GM21367 (cell line): Measurements from ENCODE around the gene SPEN.
"Not testable (repeated sequence)": the region's sequence is repeated elsewhere in the genome, so short reads cannot be mapped to it uniquely, and the experiment has no call there.

Experiments used
- ATAC-seq: cut with Tn5 transposase; IDR thresholded peaks from one replicate; pipeline ENCODE4 v1.9.1; 2021; ENCODE audit not compliant: unreplicated experiment

The SPEN gene

DNA sequence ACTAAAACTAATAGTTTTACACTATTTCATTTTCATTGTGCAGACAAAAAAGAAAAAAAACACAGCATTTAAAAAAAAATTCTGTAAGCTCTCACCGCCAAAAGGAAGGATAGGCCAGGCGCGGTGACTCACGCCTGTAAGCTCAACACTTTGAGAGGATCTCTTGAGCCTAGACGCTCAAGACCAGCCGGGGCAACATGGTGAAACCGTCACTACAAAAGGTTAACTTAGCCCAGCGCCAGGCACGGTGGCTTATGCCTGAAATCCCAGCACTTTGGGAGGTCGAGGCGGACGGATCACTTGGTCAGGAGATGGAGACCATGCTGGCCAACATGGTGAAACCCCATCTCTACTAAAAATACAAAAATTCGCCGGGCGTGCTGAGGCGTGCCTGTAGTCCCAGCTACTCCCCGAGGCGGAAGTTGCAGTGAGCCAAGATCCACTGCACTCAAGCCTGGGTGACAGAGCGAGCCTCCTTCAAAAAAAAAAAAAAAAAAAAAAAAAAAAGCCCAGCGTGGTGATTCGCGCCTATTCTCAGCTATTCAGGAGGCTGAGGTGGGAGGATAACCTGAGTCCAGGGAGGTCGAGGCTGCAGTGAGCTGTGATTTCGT is 14.3 kb upstream of the SPEN start:
- no peak for ATAC-seq

DNA sequence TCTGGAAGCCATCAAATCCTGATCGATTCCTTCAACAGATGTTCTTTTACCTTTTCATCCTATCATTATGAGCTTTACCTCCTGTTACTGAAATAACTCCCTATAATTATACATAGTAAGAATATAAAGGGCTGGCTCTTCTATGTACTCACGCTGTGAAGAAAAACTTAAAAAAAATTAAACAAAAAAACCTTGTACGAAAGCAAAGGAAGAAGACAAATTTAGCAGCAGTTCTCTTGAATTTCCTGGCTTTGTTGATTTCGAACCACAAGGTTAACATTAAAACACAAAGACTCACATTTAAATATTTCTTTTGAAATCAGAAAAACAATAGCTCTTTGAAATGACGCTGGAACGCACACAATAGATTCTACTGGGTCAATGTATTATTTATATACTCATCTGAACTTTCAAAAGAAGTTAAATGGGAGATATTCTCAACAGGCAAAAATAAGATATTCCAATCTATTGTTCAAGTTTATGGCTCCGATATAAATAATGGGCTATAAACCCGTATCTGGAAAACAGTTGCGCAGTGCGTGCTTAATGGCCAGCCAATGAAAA is 13.6 kb upstream of the SPEN start:
- ATAC-seq = no peak

DNA sequence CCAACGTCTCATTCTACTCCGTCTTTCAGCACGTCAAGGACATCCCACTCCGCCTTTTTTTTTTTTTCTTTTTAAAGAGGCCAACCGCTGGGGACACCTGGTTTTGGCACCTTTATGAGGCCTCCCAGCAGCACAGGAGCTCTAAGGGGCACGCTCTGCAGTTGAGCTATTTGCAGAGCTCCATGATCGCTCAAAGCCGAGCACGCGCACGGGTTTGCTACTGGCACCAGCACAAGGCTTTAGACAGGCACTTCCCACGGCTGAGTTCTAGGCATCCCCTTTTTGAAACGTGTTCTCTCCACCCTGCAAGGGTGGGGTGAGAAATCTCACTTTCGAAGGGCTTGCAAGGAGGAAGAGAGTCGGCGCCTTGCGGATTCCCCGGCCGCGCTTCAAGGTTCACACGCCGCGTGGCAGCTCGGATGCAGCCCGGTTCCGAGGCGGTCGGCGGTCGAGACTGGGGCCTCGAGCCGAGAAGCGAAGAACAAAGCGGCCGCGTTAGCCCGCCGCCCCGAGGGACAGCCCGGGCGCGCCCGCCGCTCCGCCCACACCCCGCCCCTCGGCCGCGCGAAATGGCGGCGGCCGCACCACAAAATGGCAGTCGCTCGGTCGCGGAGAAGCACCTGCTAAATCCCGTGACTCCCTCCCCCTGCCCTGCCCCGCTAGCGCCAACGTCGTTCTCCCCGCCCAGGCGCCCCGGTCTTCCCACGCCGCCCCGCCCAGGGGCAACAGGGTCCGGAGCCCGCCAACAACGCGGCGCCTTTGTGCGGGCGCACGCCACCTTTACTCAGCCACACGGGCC is 12.9 kb upstream of the SPEN start:
- ATAC-seq = peak; percentile 42

DNA sequence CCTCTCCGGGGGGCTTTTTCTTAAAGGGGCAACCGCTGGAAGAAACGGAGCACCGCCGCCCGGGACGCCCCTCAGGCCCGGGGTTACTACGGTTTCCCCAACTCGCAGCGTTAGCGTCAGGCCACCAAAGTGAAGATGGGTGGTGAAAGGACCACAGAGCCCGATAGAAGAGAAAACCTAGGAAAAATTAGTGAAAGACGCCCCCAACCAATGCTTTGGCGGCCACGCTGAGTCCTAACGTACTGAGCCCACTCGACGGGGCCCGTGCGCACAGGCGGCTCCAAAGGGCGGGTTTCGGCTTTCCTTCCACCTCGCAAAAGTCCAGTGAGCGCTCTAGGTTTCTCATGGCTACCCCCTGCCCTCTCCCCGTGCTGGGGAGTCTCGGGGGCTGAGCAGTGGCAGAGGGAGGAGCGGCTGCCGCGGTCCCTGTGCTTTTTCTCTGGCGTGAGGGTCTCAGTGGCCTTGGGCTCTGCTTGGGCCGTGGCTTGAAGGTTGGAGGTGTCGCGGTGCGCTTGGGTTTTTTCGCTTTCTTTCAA is 12.2 kb upstream of the SPEN start:
- ATAC-seq = no peak

DNA sequence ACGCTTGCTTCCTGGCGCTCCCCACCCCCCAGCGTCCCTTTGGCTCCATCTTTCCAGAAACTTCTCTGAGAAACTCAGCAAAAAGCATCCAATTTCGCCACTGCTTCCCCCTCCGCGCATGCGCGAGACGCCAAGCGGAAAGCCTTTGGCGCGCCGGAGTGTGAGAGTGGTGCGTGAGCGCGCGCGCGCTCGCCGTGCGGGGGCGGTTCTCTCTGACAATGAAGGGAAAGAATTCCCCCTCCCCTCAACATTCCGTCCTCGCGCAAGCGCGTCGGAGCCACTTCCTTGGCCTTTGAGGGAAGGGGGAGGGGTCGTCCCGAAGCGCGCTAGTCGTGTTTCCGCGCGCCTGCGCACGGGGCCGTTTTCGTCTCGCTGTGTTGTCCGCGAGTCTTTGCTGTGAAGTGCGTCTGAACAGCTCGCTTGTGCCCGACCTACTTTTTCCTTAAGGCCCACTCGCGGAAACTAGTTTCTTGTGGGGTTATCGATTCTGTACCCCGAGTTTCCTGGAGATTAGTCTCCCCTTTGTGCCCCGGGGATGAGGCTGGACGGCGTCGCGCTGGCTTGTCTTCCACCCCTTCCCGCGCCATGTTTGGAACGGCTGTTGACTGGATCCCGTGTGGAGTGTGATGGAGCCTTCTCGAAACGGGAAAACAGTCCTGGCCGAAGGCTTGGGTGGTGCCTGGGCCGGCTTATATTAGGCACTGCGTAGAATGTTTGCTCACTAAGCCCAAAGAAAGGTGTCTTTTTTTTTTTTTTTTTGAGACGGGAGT is 11.6 kb upstream of the SPEN start:
- ATAC-seq = peak; percentile 34

DNA sequence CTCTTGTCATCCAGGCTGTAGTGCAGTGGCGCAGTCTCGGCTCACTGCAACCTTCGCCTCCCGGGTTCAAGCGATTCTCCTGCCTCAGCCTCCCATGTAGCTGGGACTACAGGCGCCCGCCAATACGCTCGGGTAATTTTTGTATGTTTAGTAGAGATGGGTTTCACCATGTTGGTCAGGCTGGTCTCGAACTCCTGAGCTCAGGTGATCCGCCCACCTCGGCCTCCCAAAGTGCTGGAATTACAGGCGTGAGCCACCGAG is 11.1 kb upstream of the SPEN start:
- not testable (repeated sequence) for ATAC-seq

DNA sequence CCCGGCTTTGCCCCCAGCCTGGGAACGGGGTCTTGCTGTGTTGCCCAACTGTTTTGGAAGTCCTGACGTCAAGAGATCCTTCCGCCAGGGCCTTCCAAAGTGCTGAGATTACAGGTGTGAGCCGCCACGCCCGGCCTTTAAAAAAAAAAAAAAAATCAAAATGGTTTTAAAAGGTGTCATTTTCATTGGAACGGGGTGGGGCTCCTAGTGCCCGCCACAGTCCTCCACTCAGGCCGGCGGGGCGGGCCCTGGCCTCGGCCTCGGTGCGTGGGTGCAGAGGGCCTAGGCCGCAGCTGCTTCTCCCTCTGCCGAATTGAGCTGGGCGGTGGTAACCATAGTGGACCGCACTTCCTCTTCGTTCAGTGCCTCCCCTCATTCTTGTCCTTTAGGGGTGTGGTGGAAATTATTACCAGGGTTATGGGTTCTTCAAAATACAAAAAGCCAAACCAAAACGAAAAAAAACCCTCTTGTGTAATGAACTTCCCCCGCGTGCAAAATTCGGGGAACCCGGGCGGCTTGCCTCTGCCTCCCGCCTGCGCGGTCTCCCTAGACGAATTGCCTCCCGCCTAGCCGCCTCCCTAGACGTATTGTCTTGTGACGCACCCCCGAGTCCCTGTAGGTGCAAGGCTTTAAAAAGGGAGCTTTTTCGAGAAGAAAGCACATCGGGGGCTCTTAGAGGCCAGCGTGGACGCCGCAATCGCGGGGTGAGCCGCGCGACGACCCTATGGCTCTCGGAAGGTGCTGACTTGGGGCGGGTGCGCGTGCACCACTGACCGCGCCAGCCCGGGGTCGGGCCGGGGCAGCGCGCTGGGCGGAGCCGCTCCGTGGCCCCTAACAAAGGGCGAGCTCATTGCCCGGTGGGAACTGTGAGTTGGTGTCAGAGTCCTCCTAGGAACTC is 10.5 kb upstream of the SPEN start:
- no peak for ATAC-seq

DNA sequence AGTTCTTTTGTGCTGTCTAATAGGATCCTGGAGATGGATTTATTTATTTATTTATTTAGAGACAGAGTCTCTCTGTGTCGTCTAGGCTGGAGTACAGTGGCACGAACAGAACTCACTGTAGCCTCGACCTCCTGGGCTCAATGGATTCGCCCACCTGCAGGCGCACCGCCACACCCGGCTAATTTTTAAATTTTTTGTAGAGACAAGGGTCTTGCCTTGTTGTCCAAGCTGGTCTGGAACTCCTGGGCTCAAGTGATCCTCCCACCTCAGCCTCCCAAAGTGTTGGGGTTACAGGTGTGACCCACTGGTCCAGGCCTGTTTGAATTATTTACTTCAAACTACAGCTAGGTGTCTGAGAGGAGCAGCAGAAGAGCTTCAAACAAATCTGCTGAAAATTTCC is 9.6 kb upstream of the SPEN start:
- no peak for ATAC-seq

DNA sequence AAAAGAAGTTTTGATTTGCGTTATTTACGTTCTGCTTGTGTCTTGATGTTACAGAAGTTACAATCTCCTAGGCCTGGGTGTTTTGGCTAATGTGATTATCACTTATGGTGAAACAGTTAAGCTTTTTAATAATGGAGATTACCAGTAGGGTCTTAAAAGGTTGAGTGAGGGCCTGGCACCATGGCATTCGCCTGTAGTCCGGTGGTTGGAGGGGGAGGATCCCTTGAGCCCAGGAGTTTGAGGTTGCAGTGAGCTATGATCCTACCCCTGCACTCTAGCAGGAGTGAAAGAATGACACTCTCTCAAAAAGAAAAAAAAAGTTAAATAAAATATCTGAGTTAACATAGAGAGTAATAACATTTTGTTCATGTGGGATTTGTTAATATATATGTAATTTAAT is 8.8 kb upstream of the SPEN start:
- ATAC-seq = no peak

DNA sequence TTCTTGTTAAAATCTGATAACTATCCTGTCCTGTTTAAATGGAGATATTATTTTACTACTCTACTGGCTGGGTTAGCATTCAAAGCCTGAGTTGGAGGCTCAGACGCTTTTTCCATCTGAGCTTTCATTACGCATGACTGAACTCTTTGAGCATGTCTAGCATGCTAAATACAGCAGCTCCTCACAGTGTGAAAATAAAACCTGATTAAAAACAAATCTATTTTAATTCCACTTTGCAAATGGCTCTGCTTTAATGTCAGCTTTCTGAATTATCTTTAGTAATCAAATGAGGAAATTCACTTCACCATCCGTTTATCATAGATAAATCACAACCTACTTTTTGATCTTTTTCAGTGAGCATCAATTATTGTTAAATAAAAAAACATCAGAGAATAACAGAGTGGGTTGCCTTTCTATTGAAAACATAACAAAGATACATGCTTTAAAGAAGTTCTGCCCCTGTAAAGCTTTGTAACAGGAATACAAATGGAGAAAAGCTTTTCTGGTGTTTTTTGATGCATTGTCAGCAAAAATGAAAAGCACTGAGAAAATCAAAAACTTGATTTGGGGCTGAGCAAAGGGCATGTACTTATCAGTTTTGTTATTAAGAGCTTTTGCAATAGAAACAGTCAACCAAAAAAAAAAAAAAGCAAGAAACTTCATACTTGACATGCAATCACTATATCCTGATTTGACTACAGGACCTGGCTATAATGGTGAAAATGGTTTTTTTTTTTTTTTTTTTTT is 3.5 kb upstream of the SPEN start:
- no peak for ATAC-seq

DNA sequence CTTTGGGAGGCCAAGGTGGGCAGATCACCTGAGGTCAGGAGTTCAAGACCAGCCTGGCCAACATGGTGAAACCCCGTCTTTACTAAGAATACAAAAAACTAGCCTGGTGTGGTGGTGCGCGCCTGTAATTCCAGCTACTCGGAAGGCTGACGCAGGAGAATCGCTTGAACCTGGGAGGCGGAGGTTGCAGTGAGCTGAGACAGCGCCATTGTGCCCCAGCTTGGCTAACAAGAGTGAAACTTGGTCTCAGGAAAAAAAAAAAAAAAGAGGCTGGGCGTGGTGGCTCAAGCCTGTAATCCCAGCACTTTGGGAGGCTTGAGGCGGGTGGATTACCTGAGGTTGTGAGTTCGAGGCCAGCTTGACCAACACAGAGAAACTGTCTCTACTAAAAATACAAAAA is 1.5 kb upstream of the SPEN start:
- ATAC-seq = not testable (repeated sequence)

DNA sequence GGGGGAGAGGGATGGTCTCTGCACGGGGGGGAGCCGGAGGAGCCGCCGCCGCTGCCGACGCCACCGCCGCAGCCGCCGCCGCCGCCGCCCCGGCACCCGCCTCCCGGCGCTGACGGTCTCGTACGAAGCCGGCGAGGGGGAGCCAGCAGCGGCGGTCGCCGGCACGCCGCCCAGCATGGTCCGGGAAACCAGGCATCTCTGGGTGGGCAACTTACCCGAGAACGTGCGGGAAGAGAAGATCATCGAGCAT is 311 bp downstream of the SPEN start:
- no peak for ATAC-seq

DNA sequence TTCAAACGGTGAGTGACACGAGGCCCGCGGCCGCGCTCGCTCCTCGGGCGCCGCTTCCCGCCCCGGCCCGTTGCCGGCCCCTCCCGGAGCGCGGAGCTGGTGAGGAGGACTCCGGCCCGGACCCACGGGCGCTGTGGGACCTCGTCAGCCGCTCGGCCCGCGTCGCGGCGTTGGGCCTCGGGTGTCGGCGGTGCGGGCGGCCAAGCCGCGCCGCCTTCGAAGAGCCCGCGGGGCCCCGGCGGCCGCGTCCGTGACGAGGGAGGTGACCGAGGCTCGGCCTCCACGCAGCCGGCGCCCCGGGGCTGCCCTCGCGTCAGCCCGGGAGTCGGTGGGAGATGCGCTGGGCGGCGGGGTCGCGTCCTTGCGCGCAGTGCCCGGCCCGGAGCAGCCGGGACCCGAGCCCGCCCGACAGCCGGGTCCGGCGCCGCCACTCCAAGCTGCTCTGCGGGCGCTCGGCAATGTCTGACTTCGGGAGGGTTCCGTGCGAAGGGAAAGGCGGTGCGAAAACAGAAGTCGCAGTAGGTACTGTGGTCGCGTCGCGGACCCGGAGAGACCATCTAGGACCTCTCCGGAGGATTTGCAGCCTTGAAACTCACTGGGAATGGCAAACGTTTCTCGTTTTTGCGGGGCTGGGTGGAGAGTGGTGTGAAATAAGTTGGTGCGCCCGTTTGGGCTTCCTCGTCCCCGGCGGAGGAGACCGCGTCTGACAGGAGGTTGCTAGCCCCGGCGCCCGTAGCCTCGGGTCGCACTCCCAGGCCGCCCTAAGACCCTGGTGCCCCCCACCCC is 829 bp downstream of the SPEN start:
- ATAC-seq = peak; percentile 5

DNA sequence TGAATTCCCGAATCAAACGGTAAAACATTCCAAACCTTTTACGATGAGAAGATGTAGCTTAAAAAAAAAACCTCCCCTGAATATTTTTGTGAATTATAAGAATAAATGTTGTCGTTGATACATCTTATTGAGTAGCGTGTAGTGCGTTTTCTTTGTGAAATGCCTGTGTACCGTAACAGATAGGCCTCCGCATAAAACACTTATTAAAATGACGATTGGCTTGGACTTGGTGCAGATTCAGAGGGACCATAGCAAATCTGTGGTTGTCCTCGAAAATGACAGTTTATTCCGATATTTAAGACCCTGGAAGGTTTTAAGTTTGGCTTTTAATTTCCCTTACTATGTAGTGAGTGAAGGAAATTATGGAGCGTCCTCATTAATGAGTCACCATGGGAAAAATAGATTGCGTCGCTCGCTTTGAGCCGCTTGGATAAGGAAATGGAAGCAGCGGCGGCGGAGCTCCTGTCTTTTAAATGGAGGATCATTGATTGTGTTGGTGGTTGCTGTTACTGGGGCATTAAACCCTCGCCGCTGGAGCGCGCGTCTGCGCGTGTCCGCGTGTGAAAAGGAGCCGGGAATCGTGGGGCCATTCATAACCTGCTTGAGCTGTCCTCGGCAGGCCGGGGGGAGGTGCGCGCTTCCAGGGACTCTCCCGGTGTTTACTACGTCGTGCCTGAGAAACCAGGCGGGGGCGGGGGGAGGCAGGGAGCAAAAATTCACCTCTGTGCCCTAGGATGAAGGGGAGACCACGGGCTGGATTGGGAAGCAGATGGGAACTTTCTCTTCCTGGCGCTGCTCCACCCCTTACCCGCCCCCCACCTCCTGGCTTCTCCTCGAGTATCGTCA is 1.6 kb downstream of the SPEN start:
- ATAC-seq = no peak

DNA sequence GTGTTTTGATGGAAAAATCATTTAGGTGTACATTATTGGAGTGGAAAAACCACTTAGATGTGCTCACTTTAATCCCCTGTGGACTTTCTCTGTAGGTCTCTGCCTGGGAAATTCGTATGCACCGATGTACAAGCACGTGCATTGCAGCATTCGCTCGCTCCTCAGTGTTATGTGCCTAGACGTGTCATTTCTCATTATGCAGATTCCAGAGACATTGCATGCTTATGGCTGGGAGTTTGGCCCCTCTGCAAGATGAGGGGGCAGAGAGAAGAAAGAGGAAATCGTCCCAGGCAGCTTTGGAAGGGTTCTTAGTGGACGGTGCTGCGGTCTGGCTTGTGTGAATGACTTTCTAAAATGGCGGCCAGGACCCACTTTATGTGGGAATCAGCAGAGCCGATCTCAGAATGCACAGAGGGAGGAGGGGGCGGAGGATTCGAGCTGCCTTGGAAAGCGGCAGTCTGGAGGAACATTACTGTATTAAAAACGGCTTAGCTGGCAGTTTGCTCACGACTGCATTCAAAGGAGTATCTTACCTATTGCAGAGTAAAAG is 2.3 kb downstream of the SPEN start:
- no peak for ATAC-seq

DNA sequence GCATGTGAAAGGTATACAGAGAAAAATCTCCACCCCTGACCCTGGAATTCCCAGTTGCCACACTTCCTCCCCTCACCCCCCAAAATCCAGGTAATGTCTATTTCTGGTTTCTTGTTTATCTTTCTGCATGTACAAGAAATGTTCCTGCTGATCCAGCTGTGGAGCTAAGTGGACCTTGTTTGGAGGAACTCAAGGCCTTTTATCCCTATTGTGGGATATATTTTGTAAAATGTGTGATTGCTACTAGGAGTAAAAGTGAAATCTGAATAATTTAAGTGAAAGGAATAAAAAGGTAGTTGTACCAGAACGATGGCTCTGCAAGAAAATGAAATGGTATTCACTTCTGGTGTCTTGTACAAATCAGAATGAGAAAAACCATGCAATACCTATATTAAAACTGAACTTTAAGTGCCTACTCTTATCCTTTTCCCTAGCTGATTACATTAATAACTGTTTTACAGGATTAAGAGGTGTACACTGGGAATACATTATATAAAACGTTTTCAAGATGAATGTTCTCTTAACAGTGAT is 3.0 kb downstream of the SPEN start:
- no peak for ATAC-seq

DNA sequence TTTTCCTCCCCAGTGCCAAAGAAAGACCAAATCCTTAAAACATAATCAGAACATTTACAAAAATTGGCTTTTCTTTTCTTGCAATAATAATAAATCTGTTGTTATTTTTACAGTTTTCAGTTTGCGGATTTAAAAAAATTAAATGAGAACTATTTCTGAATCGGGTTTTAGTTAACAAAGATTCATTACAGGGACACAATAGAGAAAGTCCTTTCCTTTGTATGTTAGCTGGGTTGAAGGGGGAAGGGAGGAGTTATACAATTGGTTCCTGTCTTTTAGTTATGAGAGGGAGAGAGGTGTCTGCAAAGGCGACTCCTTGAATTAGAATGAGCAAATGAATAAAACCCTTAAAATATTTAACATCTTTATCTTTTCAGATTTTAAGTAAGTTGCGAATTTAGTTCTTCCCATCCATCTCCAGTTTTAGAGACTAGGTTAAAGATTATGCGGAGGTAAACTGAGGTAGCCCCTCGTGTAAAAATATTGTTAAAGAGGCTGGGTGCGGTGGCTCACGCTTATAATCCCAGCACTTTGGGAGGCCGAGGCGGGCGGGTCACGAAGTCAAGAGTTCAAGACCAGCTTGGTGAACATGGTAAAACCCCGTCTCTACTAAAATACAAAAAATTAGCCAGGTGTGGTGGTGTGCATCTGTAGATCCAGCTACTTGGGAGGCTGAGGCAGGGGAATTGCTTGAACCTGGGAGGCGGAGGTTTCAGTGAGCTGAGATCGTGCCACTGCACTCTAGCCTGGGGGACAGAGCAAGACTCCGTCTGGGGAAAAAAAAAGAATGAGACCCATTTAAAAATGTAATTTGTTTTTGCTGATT is 3.9 kb downstream of the SPEN start:
- ATAC-seq = no peak
